GM12874 (cell line): ENCODE measurements around the gene SH3GL2.

Experiments
- TF ChIP-seq, protein P1 (sequence below): IDR thresholded peaks from 2 replicates; pipeline ENCODE4 v1.5.1; 2011; ENCODE audit warnings: low read depth, mild to moderate bottlenecking, control low read depth, low read length, moderate library complexity; ENCODE audit not compliant: insufficient read depth

Gene SH3GL2

DNA sequence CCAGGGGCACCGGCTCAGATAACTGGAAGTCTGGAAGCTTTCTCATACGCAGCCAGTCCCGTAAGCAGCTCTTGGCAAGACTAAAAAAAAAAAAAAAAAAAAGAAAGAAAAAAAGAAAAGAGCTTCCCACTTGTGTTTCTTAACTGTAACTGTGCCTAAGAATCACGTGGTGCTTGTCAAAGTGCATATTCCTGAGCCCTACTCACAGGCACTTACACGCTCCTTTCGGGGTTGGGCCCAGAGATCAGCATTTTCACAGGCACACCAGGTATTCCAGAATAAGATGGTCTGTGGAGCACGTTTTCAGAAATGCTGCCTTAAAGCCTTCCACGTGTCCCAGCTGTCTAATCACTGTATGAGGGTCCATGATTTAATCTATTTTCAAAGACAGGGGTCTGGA, 22.6 kb upstream of the SH3GL2 start:
- TF ChIP-seq, protein P1, sequence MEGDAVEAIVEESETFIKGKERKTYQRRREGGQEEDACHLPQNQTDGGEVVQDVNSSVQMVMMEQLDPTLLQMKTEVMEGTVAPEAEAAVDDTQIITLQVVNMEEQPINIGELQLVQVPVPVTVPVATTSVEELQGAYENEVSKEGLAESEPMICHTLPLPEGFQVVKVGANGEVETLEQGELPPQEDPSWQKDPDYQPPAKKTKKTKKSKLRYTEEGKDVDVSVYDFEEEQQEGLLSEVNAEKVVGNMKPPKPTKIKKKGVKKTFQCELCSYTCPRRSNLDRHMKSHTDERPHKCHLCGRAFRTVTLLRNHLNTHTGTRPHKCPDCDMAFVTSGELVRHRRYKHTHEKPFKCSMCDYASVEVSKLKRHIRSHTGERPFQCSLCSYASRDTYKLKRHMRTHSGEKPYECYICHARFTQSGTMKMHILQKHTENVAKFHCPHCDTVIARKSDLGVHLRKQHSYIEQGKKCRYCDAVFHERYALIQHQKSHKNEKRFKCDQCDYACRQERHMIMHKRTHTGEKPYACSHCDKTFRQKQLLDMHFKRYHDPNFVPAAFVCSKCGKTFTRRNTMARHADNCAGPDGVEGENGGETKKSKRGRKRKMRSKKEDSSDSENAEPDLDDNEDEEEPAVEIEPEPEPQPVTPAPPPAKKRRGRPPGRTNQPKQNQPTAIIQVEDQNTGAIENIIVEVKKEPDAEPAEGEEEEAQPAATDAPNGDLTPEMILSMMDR: no peak

DNA sequence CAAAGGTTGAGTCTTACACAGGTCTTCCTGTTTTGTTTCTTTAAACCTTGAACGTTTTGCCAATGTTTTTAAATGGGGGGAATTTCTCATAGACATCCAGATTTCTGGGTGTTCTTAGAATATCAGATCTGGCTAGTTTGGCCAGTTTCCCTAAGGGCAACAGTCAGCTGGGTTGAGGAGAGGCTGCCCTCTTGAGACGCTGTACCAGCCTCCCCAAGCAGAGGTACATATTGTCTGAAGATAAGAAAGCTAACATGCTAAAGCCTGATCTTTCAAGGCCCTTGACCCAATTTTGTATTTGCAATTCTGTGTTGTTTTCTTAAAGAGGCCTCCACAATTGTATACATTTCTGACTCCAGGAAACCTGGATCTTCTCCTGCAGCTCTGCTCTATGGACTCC, 21.9 kb upstream of the SH3GL2 start:
- TF ChIP-seq, protein P1: no peak

- TF ChIP-seq, protein P1: no peak
Observed at GRCh38 chr9:17571825-17572224, 7.0 kb upstream of the SH3GL2 start.

DNA sequence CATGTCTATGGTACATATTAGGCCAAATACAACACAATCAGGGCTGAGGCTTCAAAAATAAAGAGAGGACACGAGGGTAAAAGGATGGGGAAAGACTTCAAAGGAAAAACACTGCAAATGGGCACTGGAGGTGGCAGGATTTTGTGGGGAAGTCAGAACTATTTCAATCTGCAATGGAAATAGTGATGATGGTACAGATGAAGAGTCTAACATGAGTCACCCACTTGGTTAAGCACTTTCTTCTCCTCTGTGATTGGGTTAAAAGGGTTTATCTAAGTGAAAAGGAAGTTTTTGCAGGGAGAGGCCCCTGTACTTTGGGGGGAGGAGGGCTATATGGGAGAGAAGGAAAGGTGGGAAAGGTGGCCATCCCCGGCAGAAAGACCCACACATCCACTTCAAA, 4.5 kb upstream of the SH3GL2 start:
- TF ChIP-seq, protein P1: no peak

DNA sequence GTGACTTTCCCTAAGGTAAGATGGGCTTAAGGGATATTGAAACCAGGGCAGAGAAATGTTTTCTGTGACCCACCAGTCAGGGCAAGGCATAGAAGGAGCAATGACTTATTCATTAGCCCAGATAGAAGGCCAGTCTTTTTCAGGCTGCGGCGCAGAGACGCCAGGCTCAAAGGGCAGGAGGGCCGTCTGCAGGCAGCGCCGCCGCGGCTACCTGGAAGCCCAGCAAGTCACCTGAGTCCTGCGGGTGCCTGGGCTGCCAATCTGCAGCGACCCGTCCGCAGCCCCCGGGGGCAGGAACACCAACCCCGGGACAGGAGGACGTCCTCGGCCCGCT, 322 bp upstream of the SH3GL2 start:
- TF ChIP-seq, protein P1: no peak

GRCh38 chr9:17580119-17580518, 1.3 kb downstream of the SH3GL2 start:
- TF ChIP-seq, protein P1: no peak

DNA sequence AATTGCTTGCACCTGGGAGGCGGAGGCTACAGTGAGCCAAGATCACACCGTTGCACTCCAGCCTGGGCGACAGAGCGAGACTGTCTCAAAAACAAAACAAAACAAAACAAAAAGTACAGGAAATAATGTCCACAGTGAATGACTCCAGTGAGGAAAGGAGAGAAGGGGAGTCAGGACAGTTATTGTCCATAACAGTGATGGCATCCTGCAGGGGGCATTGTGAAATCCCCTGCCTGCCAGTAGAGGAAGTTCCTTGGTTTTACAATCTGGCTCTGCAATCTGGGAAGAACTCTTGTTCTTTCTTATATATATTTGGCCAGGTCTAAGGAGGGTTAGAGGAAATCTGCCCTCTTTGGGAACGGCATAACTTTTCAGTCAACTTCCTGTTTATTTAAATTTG, 8.2 kb downstream of the SH3GL2 start:
- TF ChIP-seq, protein P1: no peak

GRCh38 chr9:17588395-17588794, 9.5 kb downstream of the SH3GL2 start:
- TF ChIP-seq, protein P1: no peak
